HepG2 (cell line): ENCODE measurements around the gene GMPPA. TPM values are rescaled to one million over a fixed set of nuclear protein-coding genes. Genes with fewer than 3 reads are reported as not detected.

ENCODE experiments used
- ARHGAP35 ChIP-seq: sonication (generic); formaldehyde crosslinking; IDR thresholded peaks from 2 replicates; pipeline ENCODE4 v1.9.0; 2022; ENCODE audit warnings: mild to moderate bottlenecking, inconsistent platforms, moderate library complexity, missing genetic modification reagents, borderline replicate concordance
- DMAP1 ChIP-seq: IDR thresholded peaks from 2 replicates; pipeline ENCODE4 v1.6.1; 2016
- ELF4 ChIP-seq: sonication (generic); formaldehyde crosslinking; IDR thresholded peaks from 2 replicates; pipeline ENCODE4 v1.5.0; 2020; ENCODE audit warnings: missing genetic modification reagents, mild to moderate bottlenecking, moderate library complexity, borderline replicate concordance
- HMG20B ChIP-seq: conservative IDR thresholded peaks from 2 replicates; pipeline ENCODE4 v1.6.1; 2016; ENCODE audit warnings: missing genetic modification reagents, missing compliant biosample characterization
- HNF4G ChIP-seq, 2 experiments: sonication (generic) in 1 of 2; formaldehyde crosslinking in 1 of 2; IDR thresholded peaks; 2 replicates each; pipeline versions ENCODE4 v1.4.0 to v1.6.1; 2011 to 2020; ENCODE audit warnings: borderline replicate concordance in 2 of 2, low read depth in 2 of 2, mild to moderate bottlenecking in 2 of 2, low read length in 1 of 2, missing genetic modification reagents in 1 of 2, moderate library complexity in 1 of 2
- HNRNPUL1 ChIP-seq: fragments of 200-400 bp; formaldehyde crosslinking; IDR thresholded peaks from 2 replicates; pipeline ENCODE4 v1.6.1; 2017; ENCODE audit warnings: low read depth, mild to moderate bottlenecking, low read length, moderate library complexity
- KDM3A ChIP-seq: IDR thresholded peaks from 2 replicates; pipeline ENCODE4 v1.6.1; 2018; ENCODE audit warnings: low read depth, missing compliant biosample characterization
- MTF2 ChIP-seq: sonication (generic); formaldehyde crosslinking; IDR thresholded peaks from 2 replicates; pipeline ENCODE4 v1.5.0; 2020; ENCODE audit warnings: missing genetic modification reagents, borderline replicate concordance
- RFXAP ChIP-seq: sonication (generic); formaldehyde crosslinking; IDR thresholded peaks from 2 replicates; pipeline ENCODE4 v1.4.0; 2020; ENCODE audit warnings: missing genetic modification reagents, borderline replicate concordance
- ZFP37 ChIP-seq: sonication (generic); formaldehyde crosslinking; IDR thresholded peaks from 2 replicates; pipeline ENCODE4 v1.4.0; 2020; ENCODE audit warnings: missing genetic modification reagents, borderline replicate concordance
- ZFY ChIP-seq: sonication (generic); formaldehyde crosslinking; IDR thresholded peaks from 2 replicates; pipeline ENCODE4 v1.4.0; 2020; ENCODE audit warnings: missing genetic modification reagents
- ZNF513 ChIP-seq: sonication (generic); formaldehyde crosslinking; conservative IDR thresholded peaks from 2 replicates; pipeline ENCODE4 v1.5.0; 2020; ENCODE audit warnings: missing genetic modification reagents
- ZNF883 ChIP-seq: sonication (generic); formaldehyde crosslinking; IDR thresholded peaks from 2 replicates; pipeline ENCODE4 v1.5.1; 2020; ENCODE audit warnings: mild to moderate bottlenecking, missing genetic modification reagents; ENCODE audit errors: not compliant biosample characterization
- ZSCAN25 ChIP-seq: sonication (generic); formaldehyde crosslinking; IDR thresholded peaks from 2 replicates; pipeline ENCODE4 v1.8.0; 2022; ENCODE audit warnings: mild to moderate bottlenecking, missing genetic modification reagents
- polyA plus RNA-seq, 8 experiments: library from polyadenylated mRNA; depleted of rRNA in 3 of 8; stranded (reverse) in 7 of 8; unstranded in 1 of 8; fragments of >200 nt; fragmentation: Illumina TruSeq in 4 of 8; extraction: Trizol in 4 of 8; gene quantifications; 2 replicates each; pipeline versions ENCODE4 v1.2.1 to v1.2.3, GENCODE V29; 2011 to 2016; ENCODE audit warnings: low read depth in 4 of 8, missing spikeins in 1 of 8, mixed read lengths in 1 of 8; ENCODE audit not compliant: insufficient read depth in 1 of 8
- total RNA-seq, 5 experiments: library from RNA; depleted of rRNA; stranded (reverse); fragments of >200 nt; fragmentation: Illumina TruSeq; extraction: Trizol; gene quantifications; 2 replicates each; pipeline ENCODE4 v1.2.3, GENCODE V29; 2016; ENCODE audit warnings: low read depth in 1 of 5
- TF ChIP-seq, protein P1 (sequence below): sonication (generic); formaldehyde crosslinking; IDR thresholded peaks from 2 replicates; pipeline ENCODE4 v1.4.0; 2020; ENCODE audit warnings: mild to moderate bottlenecking, missing genetic modification reagents, borderline replicate concordance
- TF ChIP-seq, protein P2 (sequence below): sonication (generic); formaldehyde crosslinking; IDR thresholded peaks from 2 replicates; pipeline ENCODE4 v1.5.0; 2020; ENCODE audit warnings: mild to moderate bottlenecking, missing genetic modification reagents
- TF ChIP-seq, protein P3 (sequence below): sonication (generic); formaldehyde crosslinking; IDR thresholded peaks from 2 replicates; pipeline ENCODE4 v1.4.0; 2020; ENCODE audit warnings: missing genetic modification reagents
- TF ChIP-seq, protein P4 (sequence below): sonication (generic); formaldehyde crosslinking; IDR thresholded peaks from 2 replicates; pipeline ENCODE4 v1.4.0; 2020; ENCODE audit warnings: missing genetic modification reagents; ENCODE audit errors: not compliant biosample characterization

Gene GMPPA
- total and polyA plus RNA-seq, 2 of the 13 experiments (the other 11 are each of a cell fraction or from before 2014, with no cell fraction given), result 81.1 to 106 TPM

DNA sequence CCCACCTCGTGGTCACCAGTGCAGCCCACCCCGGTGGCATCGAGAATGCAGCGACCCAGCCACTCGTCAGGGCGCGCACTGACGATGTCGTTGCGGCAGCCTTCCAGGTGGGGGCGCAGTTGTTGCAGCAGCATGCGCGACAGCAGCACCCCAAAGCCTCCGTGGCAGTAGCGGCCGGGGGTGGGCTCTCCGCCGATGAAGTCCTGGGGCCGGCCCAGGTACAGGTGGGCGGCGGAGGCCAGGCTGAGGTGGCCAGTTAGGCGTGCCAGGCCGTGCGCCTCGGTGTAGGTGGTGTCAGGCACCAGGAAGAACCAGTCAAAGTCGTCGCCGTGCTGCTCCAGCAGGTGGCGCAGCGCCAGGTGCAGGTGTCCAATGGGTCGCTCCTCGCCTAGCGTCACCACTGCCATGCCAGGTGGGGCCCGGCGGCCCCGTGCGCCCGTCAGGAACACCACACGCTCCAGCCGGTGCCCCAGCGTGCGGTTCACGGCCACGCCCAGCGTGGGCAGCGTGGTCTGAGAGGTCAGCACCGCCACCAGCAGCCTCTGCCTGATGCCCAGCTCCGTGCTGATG is 43.0 kb downstream of the GMPPA start (continued):
- TF ChIP-seq ARHGAP35 (CRISPR knock-in tag) (peak; percentile 56), ZNF883 (CRISPR knock-in tag) (peak; percentile 84), ELF4 (CRISPR knock-in tag) (no peak), ZFY (peak; percentile 69; the same call in 1 of the 2 replicates), KDM3A (CRISPR knock-in tag) (peak; percentile 99), HMG20B (CRISPR knock-in tag) (no peak), HNF4G (IDR thresholded peaks at IDR 0.05; ENCODE audit: borderline replicate concordance, low read depth, low read length) (no peak), HNF4G (CRISPR knock-in tag; IDR thresholded peaks at IDR 0.05; ENCODE audit: borderline replicate concordance, low read depth) (no peak), DMAP1 (no peak; the same call in 1 of the 2 replicates), ZNF513 (CRISPR knock-in tag) (0 out of 2 replicates have a peak, but pooled peaks have one; percentile 64), RFXAP (CRISPR knock-in tag) (peak; percentile 69; the same call in 1 of the 2 replicates), ZFP37 (CRISPR knock-in tag) (no peak), HNRNPUL1 (no peak), MTF2 (peak; percentile 77; the same call in 1 of the 2 replicates), ZSCAN25 (CRISPR knock-in tag) (no peak)
- TF ChIP-seq, protein P1, sequence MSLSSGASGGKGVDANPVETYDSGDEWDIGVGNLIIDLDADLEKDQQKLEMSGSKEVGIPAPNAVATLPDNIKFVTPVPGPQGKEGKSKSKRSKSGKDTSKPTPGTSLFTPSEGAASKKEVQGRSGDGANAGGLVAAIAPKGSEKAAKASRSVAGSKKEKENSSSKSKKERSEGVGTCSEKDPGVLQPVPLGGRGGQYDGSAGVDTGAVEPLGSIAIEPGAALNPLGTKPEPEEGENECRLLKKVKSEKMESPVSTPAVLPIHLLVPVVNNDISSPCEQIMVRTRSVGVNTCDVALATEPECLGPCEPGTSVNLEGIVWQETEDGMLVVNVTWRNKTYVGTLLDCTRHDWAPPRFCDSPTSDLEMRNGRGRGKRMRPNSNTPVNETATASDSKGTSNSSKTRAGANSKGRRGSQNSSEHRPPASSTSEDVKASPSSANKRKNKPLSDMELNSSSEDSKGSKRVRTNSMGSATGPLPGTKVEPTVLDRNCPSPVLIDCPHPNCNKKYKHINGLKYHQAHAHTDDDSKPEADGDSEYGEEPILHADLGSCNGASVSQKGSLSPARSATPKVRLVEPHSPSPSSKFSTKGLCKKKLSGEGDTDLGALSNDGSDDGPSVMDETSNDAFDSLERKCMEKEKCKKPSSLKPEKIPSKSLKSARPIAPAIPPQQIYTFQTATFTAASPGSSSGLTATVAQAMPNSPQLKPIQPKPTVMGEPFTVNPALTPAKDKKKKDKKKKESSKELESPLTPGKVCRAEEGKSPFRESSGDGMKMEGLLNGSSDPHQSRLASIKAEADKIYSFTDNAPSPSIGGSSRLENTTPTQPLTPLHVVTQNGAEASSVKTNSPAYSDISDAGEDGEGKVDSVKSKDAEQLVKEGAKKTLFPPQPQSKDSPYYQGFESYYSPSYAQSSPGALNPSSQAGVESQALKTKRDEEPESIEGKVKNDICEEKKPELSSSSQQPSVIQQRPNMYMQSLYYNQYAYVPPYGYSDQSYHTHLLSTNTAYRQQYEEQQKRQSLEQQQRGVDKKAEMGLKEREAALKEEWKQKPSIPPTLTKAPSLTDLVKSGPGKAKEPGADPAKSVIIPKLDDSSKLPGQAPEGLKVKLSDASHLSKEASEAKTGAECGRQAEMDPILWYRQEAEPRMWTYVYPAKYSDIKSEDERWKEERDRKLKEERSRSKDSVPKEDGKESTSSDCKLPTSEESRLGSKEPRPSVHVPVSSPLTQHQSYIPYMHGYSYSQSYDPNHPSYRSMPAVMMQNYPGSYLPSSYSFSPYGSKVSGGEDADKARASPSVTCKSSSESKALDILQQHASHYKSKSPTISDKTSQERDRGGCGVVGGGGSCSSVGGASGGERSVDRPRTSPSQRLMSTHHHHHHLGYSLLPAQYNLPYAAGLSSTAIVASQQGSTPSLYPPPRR (CRISPR knock-in tag), result peak; percentile 75; the same call in 1 of the 2 replicates
- TF ChIP-seq, protein P2, sequence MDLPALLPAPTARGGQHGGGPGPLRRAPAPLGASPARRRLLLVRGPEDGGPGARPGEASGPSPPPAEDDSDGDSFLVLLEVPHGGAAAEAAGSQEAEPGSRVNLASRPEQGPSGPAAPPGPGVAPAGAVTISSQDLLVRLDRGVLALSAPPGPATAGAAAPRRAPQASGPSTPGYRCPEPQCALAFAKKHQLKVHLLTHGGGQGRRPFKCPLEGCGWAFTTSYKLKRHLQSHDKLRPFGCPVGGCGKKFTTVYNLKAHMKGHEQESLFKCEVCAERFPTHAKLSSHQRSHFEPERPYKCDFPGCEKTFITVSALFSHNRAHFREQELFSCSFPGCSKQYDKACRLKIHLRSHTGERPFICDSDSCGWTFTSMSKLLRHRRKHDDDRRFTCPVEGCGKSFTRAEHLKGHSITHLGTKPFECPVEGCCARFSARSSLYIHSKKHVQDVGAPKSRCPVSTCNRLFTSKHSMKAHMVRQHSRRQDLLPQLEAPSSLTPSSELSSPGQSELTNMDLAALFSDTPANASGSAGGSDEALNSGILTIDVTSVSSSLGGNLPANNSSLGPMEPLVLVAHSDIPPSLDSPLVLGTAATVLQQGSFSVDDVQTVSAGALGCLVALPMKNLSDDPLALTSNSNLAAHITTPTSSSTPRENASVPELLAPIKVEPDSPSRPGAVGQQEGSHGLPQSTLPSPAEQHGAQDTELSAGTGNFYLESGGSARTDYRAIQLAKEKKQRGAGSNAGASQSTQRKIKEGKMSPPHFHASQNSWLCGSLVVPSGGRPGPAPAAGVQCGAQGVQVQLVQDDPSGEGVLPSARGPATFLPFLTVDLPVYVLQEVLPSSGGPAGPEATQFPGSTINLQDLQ (CRISPR knock-in tag), result peak; percentile 99
- TF ChIP-seq, protein P3, sequence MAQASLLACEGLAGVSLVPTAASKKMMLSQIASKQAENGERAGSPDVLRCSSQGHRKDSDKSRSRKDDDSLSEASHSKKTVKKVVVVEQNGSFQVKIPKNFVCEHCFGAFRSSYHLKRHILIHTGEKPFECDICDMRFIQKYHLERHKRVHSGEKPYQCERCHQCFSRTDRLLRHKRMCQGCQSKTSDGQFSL (CRISPR knock-in tag), result peak; percentile 61
- TF ChIP-seq, protein P4, sequence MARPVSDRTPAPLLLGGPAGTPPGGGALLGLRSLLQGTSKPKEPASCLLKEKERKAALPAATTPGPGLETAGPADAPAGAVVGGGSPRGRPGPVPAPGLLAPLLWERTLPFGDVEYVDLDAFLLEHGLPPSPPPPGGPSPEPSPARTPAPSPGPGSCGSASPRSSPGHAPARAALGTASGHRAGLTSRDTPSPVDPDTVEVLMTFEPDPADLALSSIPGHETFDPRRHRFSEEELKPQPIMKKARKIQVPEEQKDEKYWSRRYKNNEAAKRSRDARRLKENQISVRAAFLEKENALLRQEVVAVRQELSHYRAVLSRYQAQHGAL (CRISPR knock-in tag), result no peak
